ENCODE measurements around the gene SCN2B.

DNA sequence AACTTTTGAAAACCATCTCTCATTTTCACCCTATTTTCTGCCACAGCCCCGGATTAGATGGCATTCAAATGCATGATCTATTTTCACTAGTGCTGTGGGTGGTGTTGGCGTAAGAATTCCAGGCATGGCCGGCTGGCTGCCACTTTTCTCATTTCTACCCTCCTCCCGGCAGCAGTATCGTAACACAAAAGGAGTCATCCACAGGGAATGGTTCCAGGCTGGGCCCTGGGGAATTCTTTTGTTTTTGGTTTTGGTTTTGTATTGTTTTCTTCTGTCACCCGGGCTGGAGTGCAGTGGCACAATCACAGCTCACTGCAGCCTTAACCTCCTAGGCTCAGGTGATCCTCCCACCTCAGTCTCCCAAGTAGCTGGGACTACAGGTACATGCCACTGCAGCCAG is 34.6 kb upstream of the SCN2B start:
- TF ChIP-seq, protein P1, sequence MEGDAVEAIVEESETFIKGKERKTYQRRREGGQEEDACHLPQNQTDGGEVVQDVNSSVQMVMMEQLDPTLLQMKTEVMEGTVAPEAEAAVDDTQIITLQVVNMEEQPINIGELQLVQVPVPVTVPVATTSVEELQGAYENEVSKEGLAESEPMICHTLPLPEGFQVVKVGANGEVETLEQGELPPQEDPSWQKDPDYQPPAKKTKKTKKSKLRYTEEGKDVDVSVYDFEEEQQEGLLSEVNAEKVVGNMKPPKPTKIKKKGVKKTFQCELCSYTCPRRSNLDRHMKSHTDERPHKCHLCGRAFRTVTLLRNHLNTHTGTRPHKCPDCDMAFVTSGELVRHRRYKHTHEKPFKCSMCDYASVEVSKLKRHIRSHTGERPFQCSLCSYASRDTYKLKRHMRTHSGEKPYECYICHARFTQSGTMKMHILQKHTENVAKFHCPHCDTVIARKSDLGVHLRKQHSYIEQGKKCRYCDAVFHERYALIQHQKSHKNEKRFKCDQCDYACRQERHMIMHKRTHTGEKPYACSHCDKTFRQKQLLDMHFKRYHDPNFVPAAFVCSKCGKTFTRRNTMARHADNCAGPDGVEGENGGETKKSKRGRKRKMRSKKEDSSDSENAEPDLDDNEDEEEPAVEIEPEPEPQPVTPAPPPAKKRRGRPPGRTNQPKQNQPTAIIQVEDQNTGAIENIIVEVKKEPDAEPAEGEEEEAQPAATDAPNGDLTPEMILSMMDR (conservative IDR thresholded peaks at IDR 0.05; ENCODE audit: low read length) = no peak
- no peak for TF ChIP-seq EZH2phosphoT487 (IDR thresholded peaks at IDR 0.05; ENCODE audit: borderline replicate concordance)

Measured in Loucy (cell line).